ENCODE data around the gene LAMP5. TPM values are rescaled to one million over a fixed set of nuclear protein-coding genes. Genes with fewer than 3 reads are reported as not detected.

The LAMP5 gene
- total RNA-seq, 1 donor from 2014 or later: not detected

DNA sequence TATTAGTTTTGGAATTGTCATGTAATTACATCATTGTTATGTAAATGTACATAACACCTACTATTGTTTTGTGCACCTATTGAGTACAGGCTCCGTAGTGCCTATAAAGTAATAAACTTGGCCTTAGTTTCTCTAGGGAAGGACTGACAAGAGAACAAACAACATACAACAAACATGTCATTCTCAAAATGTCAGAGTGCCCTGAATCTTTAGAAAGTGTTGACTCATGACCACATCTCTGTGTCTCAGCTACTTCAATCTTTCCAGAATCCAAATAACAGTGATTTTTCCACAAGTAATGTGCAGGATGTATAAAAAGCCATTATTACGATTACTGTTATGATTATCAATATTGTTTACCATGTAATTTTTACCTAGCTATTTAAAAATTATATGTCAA, 17.2 kb downstream of the LAMP5 start:
- intact Hi-C loops (cut with micrococcal nuclease): no loop called here

GRCh38 chr20:9532069-9532838, 17.9 kb downstream of the LAMP5 start:
- intact Hi-C loops (cut with micrococcal nuclease): no loop called here

GRCh38 chr20:9534025-9534424, 19.6 kb downstream of the LAMP5 start:
- intact Hi-C loops (cut with micrococcal nuclease): no loop called here

- intact Hi-C loops (cut with micrococcal nuclease): no loop called here
Observed at GRCh38 chr20:9535449-9535848, 21.1 kb downstream of the LAMP5 start.

DNA sequence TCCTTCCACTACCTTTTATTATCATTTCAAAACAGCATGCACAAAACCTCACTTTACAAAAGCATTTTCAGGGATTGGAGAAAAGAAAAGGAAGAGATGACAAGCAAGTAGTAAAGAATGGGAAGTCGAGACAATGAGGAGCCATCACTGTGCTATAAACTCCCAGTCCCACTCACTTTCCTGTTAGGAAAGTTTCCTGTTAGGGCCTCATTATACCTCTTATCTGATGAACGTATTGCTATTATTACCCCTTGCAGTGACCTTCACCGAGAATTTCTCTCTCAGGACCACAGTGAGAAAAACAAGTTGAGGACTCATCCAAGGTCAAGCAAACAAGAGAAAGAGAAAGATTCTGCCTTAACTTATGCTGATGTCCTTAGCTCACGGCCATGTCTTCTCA, 28.8 kb downstream of the LAMP5 start:
- intact Hi-C loops (cut with micrococcal nuclease): no loop called here

GRCh38 chr20:9550283-9550682, 35.9 kb downstream of the LAMP5 start:
- intact Hi-C loops (cut with micrococcal nuclease): no loop called here

DNA sequence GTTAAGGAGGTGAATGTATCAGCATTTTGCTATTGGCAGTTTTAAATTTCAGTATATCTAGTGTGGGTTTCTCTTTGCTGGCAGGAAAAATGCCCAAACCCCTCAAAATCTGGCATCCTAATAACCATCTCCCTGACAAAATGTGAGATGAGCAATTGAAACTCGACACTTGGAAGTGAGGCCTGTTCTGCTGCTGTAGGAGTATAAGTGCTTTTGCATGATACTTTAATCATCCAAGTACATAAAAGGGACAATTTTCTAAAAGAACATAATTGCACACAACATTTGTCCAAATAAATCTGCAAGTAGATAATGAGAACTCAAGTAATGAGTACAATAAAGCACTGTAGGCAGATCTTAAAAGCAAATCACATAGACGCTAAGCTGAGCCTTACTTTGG, 36.5 kb downstream of the LAMP5 start:
- intact Hi-C loops (cut with micrococcal nuclease): no loop called here

DNA sequence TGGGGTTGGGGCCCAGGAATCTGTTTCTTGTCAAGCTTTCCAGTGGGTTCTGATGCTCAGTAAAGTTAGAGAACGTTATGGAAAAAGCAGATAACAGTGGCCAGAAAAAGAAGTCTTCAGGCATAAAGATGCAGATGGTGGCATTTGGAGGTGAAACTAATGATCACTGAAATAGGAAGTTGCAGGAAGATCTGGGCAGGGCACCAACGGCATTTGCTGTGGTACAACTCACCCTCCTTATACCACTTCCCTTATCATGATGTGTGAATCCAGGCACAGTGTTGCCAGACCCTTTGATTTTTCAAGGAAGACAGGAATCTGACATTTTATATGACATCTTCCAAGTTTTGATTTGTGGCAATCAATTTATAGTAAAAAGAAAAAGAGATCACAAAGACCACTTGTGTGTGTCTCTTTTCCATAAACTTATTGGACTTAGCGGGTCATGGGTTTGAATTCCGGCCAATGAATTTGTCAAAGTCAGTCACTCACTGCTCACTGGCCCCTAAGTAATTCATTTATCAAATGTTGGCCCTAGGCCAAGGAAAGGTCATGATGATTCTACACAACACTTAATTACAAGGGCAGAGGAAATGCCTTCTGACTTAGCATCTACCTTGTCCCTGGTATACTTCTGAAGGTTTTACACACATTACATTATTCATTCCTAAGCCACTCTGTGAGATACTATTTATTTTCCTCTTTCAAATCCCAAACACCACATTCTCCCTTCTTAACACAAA, 37.6 kb downstream of the LAMP5 start:
- intact Hi-C loops (cut with micrococcal nuclease): no loop called here

DNA sequence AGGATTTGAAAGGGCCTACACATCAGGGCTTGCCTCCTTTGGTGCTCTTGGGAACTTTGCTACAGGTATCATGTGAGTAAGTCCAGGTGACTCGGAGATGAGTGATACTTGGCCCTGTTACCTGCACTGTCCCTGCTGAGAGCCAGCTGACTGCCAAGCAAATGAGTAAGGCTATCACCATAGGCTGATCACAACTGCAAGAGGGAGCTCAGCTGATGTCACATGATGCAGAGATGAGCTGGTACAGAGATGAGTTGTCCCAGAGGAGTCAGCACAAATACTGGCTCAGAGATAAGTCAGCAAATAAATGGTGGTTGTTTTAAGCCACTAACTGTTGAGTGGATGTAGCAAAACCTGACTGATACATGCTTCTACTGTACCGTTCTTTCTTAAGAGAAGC, 41.4 kb downstream of the LAMP5 start:
- intact Hi-C loops (cut with micrococcal nuclease): no loop called here

- intact Hi-C loops (cut with micrococcal nuclease): no loop called here
Observed at GRCh38 chr20:9557411-9557810, 43.0 kb downstream of the LAMP5 start.

DNA sequence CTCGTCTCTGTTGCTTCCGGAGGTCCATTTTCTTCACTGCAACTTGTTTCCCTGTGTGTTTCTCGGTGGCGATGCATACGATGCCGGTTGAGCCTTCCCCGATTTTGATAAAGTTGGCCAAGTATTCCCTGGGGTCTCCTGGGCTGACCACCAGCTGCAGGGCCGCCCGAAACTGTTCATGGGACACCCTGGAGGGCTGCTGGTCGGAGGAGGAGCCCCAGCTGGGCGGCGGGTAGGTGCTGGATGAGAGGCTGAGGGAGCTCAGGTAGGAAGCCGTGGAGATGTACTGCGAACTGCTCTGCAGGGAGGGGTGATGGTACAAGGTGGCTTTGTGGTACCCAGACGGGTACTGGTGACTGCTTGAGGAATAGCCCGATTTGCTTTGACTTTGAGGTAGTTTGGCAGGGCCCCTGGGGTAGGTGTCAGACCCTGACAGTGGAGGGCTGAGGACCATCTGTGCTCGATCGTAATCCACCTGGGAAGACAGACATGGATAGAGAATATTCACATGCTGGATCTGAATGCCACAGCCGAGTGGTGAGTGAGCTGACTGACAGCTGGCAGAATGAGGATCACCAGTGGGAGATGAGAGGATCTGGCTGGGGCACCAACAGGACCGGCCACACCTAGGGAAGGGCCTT, 51.6 kb downstream of the LAMP5 start:
- intact Hi-C loops (cut with micrococcal nuclease): no loop called here

DNA sequence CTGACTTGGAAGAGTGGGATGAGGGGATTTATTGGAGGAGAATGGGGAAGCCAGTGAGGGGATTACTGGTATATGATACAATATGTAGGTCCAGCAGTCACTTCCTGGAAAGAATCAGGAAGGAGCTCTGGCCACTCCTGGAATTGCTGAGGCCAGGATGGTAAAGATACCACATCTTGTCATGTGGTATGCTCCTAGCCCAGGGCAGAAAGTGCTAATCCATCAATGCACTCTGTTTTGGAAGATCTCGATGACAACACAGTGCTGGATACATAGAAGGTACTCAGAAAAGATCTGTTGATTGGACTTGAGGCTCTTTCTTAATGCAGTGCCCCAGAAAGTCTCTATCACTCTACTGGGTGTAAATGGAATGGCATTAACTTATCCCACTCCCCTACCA, 52.6 kb downstream of the LAMP5 start:
- intact Hi-C loops (cut with micrococcal nuclease): no loop called here

- intact Hi-C loops (cut with micrococcal nuclease): loop anchor here (10.0 kb wide), 1 partner anchor 56 kb away; the partner anchor contains the start of gene LAMP5
Observed at GRCh38 chr20:9570612-9571011, 56.2 kb downstream of the LAMP5 start.

- intact Hi-C loops (cut with micrococcal nuclease): loop anchor here (10.0 kb wide), 1 partner anchor 57 kb away; the partner anchor contains the start of gene LAMP5
Observed at GRCh38 chr20:9571783-9572182, 57.4 kb downstream of the LAMP5 start.

DNA sequence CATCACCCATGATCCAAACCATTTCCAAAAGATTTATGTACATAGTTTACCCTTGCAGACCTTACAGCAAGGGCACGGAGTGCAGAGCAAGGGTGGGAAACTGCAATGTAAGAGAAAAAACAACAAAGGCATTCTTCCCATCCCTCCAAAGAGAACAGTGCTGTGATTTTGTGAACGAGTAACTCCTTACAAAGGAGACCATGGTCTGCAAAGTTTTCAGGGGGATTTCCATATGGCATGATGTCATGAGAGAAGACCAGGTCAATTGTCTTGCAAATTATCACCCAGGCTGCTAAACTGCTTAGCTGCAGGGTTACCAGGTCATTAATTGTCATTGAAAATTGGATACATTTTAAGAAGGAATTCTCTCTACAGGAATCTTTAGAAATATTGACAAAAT, 58.3 kb downstream of the LAMP5 start:
- intact Hi-C loops (cut with micrococcal nuclease): loop anchor here (10.0 kb wide), 1 partner anchor 58 kb away; the partner anchor contains the start of gene LAMP5

- intact Hi-C loops (cut with micrococcal nuclease): loop anchor here (10.0 kb wide), 1 partner anchor 59 kb away; the partner anchor contains the start of gene LAMP5
Observed at GRCh38 chr20:9573335-9574151, 59.2 kb downstream of the LAMP5 start.

- intact Hi-C loops (cut with micrococcal nuclease): loop anchor here (10.0 kb wide), 1 partner anchor 59 kb away; the partner anchor contains the start of gene LAMP5
Observed at GRCh38 chr20:9574181-9574580, 59.8 kb downstream of the LAMP5 start.

DNA sequence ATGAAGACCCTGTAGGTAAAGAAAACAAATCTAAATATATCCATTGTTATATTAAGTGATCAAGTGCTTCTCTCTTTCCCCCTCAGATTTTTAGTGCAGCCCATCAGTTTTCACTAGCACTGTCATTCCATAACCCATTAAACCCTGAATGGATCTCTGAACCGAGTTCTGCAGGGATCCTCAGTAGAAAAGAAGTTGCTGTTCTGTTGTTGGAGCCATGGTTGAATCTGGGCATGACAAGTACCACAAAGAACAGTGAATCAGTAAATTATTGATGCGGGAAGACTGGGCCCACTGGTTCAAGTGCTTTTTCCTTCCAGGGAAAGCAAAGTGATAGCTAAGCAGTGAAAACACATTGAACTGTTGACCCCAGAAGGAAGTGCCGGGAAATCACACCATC, 60.4 kb downstream of the LAMP5 start:
- intact Hi-C loops (cut with micrococcal nuclease): loop anchor here (10.0 kb wide), 1 partner anchor 60 kb away; the partner anchor contains the start of gene LAMP5

DNA sequence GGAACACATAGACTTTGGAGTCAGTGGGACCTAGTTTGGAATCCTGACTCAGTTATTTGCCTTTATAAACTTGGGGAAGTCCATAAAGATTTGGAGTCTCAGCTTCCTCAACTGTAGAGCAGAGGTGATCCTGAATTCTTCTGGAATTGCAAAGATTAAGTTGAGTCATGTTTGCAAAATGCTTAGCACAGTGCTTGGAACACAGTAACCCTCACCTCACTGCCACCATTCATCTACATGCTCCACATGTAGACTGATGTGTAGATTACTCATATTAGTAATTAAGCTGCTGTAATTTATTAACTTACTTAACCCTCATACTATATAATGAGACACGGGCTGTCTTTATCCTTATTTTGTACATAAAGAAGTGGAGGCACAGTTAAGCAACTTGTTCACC, 61.4 kb downstream of the LAMP5 start:
- intact Hi-C loops (cut with micrococcal nuclease): loop anchor here (10.0 kb wide), 1 partner anchor 61 kb away; the partner anchor contains the start of gene LAMP5

- intact Hi-C loops (cut with micrococcal nuclease): loop anchor here (10.0 kb wide), 1 partner anchor 62 kb away; the partner anchor contains the start of gene LAMP5
Observed at GRCh38 chr20:9576695-9577094, 62.3 kb downstream of the LAMP5 start.

GRCh38 chr20:9577397-9577796, 63.0 kb downstream of the LAMP5 start:
- intact Hi-C loops (cut with micrococcal nuclease): loop anchor here (10.0 kb wide), 1 partner anchor 63 kb away; the partner anchor contains the start of gene LAMP5

Measured in T-helper 2 cell treated with Interferon-gamma antibody and Interleukin-4, amounts not matched to agents 100 ng/mL and 5 ng/mL, for 36 hours (primary cell).